Left ventricle myocardium superior (tissue), 1 donor: ENCODE data around the gene TLE2. TPM values are rescaled to one million over a fixed set of nuclear protein-coding genes. Genes with fewer than 3 reads are reported as not detected.
"Not testable (repeated sequence)": the region's sequence is repeated elsewhere in the genome, so short reads cannot be mapped to it uniquely, and the experiment has no call there.

Source experiments
- ATAC-seq: fragments of 200-7000 bp; cut with Tn5 transposase; one replicate; pipeline ENCODE4 v1.9.1; 2020; ENCODE audit warnings: mild to moderate bottlenecking, moderate library complexity
- DNase-seq: peaks from one replicate; pipeline ENCODE4 v3.0.0-alpha.2; 2020
- intact Hi-C: fragments of 100-400 bp; cut with micrococcal nuclease; formaldehyde crosslinking; loops from one replicate; pipeline ENCODE4 v1.11.0; 2022
- total RNA-seq: library from RNA; stranded (reverse); fragmentation: NEBNext Ultra II Directional; extraction: Animal tissue kit (Norgen Biotek cat#: 25700); gene quantifications from one replicate; pipeline ENCODE4 v1.2.1, GENCODE V29; 2021
- donor health status: DM: no; HTN: yes; CAD: no; lungs with severe emphysema.

The TLE2 gene
- total RNA-seq, 1 donor from 2014 or later, result 66.5 TPM

- ATAC-seq (peak; percentile 77), DNase-seq (peak; percentile 94)
- intact Hi-C loops, result no loop called here
Observed at GRCh38 chr19:3057275-3057714, 28.2 kb upstream of the TLE2 start.

- intact Hi-C loops, result no loop called here
- DNase-seq (no peak), ATAC-seq (no peak)
Observed at GRCh38 chr19:3056417-3057088, 27.5 kb upstream of the TLE2 start.

GRCh38 chr19:3055741-3056416 is 26.8 kb upstream of the TLE2 start:
- DNase-seq, result peak; percentile 63
- no peak for ATAC-seq

GRCh38 chr19:3054972-3055740 is 26.1 kb upstream of the TLE2 start:
- ATAC-seq, result no peak
- intact Hi-C loops, result no loop called here
- DNase-seq, result no peak

More at GRCh38 chr19:3055741-3056416, 26.8 kb upstream of the TLE2 start:
- intact Hi-C loops, result no loop called here

GRCh38 chr19:3054265-3054971 is 25.3 kb upstream of the TLE2 start:
- intact Hi-C loops, result no loop called here
- DNase-seq (no peak), ATAC-seq (no peak)

GRCh38 chr19:3053780-3054179 is 24.7 kb upstream of the TLE2 start:
- intact Hi-C loops, result no loop called here
- DNase-seq, result no peak
- no peak for ATAC-seq

- DNase-seq (no peak), ATAC-seq (no peak)
- intact Hi-C loops, result no loop called here
Observed at GRCh38 chr19:3053218-3053621, 24.1 kb upstream of the TLE2 start.

- DNase-seq, intact Hi-C loops, ATAC-seq: not testable (repeated sequence)
Observed at GRCh38 chr19:3050016-3050415, 20.9 kb upstream of the TLE2 start.

GRCh38 chr19:3049089-3049488 is 20.0 kb upstream of the TLE2 start:
- no peak for DNase-seq
- ATAC-seq, result no peak
- intact Hi-C loops, result no loop called here

- DNase-seq (no peak), ATAC-seq (no peak)
- intact Hi-C loops, result no loop called here
Observed at GRCh38 chr19:3048190-3048533, 19.1 kb upstream of the TLE2 start.

- peak; percentile 84 for DNase-seq
- peak; percentile 75 for ATAC-seq
- intact Hi-C loops, result no loop called here
Observed at GRCh38 chr19:3047496-3048189, 18.6 kb upstream of the TLE2 start.

- intact Hi-C loops, result no loop called here
- peak; percentile 65 for DNase-seq
- peak; percentile 54 for ATAC-seq
Observed at GRCh38 chr19:3046698-3047495, 17.8 kb upstream of the TLE2 start.

GRCh38 chr19:3045885-3046697 is 17.0 kb upstream of the TLE2 start:
- intact Hi-C loops, result no loop called here
- DNase-seq (no peak), ATAC-seq (peak; percentile 11)

- no peak for ATAC-seq
- intact Hi-C loops, result no loop called here
- DNase-seq, result no peak
Observed at GRCh38 chr19:3045191-3045590, 16.1 kb upstream of the TLE2 start.

GRCh38 chr19:3042621-3043267 is 13.7 kb upstream of the TLE2 start:
- intact Hi-C loops, result no loop called here
- ATAC-seq (no peak), DNase-seq (no peak)

GRCh38 chr19:3041761-3042620 is 12.9 kb upstream of the TLE2 start:
- intact Hi-C loops, result no loop called here
- ATAC-seq (no peak), DNase-seq (no peak)
